Measurements from ENCODE around the gene TSC22D1.

- TF ChIP-seq, protein P1, sequence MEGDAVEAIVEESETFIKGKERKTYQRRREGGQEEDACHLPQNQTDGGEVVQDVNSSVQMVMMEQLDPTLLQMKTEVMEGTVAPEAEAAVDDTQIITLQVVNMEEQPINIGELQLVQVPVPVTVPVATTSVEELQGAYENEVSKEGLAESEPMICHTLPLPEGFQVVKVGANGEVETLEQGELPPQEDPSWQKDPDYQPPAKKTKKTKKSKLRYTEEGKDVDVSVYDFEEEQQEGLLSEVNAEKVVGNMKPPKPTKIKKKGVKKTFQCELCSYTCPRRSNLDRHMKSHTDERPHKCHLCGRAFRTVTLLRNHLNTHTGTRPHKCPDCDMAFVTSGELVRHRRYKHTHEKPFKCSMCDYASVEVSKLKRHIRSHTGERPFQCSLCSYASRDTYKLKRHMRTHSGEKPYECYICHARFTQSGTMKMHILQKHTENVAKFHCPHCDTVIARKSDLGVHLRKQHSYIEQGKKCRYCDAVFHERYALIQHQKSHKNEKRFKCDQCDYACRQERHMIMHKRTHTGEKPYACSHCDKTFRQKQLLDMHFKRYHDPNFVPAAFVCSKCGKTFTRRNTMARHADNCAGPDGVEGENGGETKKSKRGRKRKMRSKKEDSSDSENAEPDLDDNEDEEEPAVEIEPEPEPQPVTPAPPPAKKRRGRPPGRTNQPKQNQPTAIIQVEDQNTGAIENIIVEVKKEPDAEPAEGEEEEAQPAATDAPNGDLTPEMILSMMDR (IDR thresholded peaks at IDR 0.05), result no peak
- TF ChIP-seq POLR2A (IDR thresholded peaks at IDR 0.05), result no peak
Observed at GRCh38 chr13:44489751-44490150, 86.4 kb downstream of the TSC22D1 start.

All from lower leg skin (tissue), 3 donors.